NCI-H2081 treated with DMSO at 0.1 percent for 48 hours (cell line): ENCODE data around the gene OPALIN.

Experiments
- DNase-seq: peaks from one replicate; lab custom pipeline; 2025; lab: John Stamatoyannopoulos, UW

Gene OPALIN

GRCh38 chr10:96299383-96299782 is 59.4 kb downstream of the OPALIN start:
- DNase-seq: no peak

GRCh38 chr10:96298362-96298761 is 60.4 kb downstream of the OPALIN start:
- no peak for DNase-seq

GRCh38 chr10:96297486-96297885 is 61.3 kb downstream of the OPALIN start:
- DNase-seq: no peak

GRCh38 chr10:96295475-96295874 is 63.3 kb downstream of the OPALIN start:
- no peak for DNase-seq
